ENCODE data around the gene QRICH2.
"Not testable (repeated sequence)": the region's sequence is repeated elsewhere in the genome, so short reads cannot be mapped to it uniquely, and the experiment has no call there.

QRICH2 gene

GRCh38 chr17:76270770-76271668 is 37.1 kb downstream of the QRICH2 start:
- no peak for DNase-seq (ENCODE audit: extremely low read depth, low read depth)
- no peak overlapping the region for H3K4me3 ChIP-seq (replicated peaks; ENCODE audit: low read depth, low read length)
- no peak for TF ChIP-seq CTCF (IDR thresholded peaks at IDR 0.05; ENCODE audit: low read depth, low read length, missing control alignments)

DNA sequence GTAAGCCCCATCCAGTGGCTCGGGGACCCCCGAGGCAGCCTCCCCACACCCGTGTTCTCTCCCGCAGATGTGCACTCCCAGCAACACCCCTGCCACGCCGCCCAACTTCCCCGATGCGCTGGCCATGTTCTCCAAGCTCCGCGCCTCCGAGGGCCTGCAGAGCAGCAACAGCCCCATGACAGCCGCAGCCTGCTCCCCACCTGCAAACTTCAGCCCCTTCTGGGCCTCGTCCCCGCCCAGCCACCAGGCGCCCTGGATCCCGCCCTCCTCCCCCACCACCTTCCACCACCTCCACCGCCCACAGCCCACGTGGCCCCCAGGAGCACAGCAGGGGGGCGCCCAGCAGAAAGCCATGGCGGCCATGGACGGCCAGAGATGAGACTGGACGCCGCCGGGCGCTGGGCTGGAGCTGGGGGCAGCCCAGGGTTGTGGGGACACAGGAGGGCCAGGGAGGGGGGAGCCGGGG is 37.9 kb downstream of the QRICH2 start:
- DNase-seq (ENCODE audit: extremely low read depth, low read depth) = no peak
- no peak for TF ChIP-seq CTCF (IDR thresholded peaks at IDR 0.05; ENCODE audit: low read depth, low read length, missing control alignments)
- H3K4me3 ChIP-seq (replicated peaks; ENCODE audit: low read depth, low read length) = no peak overlapping the region

DNA sequence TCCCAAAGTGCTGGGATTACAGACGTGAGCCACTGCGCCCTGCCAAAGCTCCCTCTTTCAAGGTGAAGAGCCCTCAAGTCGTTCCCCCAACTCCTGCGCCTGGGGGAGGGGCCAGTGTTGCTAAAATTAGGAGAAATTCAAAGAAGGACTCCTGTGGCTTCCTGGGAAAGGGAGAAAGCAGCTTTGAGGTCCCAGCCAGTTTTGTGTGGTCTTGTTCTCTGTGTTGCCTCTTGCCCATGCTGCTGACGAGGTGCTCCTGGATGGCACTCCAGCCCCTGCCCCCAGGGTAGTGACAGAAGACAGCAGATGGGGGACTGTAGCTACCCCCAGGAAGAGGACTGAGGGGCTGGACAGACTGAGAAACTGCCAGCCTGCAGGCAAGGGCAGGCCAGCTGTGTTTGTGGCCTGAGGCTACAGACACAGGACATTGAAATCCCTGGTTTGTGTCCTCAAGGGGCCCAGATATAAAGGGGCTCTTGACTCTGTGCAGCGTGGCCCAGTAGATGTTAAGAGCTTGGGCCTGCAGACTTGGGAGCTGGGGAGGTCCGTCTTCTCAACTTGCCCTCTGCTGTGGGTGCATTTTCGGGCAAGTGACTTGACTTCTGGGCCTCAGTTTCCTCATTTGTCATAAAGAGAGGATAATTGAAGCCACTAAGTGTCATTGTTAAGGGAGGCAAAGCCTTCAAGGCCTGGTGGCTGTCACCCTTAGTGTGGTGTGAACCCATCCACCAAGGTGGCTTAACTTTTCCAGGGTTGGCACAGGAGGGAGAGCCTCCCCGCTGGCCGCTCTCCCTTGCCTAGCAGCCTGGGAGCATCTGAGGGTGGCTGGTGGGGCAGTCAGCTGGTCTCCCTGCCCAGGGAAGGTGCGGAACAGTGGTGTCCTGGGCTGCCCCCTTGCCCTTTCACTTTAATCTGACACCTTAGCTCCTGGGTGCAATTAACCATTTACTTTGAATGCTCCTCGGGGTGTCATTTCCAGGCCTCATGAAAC is 38.8 kb downstream of the QRICH2 start:
- no peak for DNase-seq (ENCODE audit: extremely low read depth, low read depth)
- TF ChIP-seq CTCF (IDR thresholded peaks at IDR 0.05; ENCODE audit: low read depth, low read length, missing control alignments) = no peak
- no peak overlapping the region for H3K4me3 ChIP-seq (replicated peaks; ENCODE audit: low read depth, low read length)

- no peak for DNase-seq (ENCODE audit: extremely low read depth, low read depth)
- TF ChIP-seq CTCF (IDR thresholded peaks at IDR 0.05; ENCODE audit: low read depth, low read length, missing control alignments) = no peak
- H3K4me3 ChIP-seq (replicated peaks; ENCODE audit: low read depth, low read length) = 0 out of 2 replicates have a peak overlapping the region, but pooled peaks have one; percentile 0
These were observed 39.9 kb downstream of the QRICH2 start for GRCh38 chr17:76268015-76268749.

DNA sequence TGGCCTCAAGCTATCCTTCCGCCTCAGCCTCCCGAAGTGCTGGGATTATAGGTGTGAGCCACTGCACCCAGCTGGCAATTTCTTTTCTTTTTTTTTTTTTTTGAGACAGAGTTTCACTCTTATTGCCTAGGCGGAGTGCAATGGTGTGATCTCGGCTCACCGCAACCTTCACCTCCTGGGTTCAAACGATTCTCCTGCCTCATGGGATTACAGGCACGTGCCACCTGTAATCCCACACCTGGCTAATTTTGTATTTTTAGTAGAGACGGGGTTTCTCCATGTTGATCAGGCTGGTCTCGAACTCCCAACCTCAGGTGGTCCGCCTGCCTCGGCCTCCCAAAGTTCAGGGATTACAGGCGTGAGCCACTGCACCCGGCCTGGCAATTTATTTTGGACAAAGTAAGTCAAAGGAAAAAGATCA is 40.5 kb downstream of the QRICH2 start:
- H3K4me3 ChIP-seq (replicated peaks; ENCODE audit: low read depth, low read length) = peak overlapping the region; percentile 80; the same call in 1 of the 2 replicates
- not testable (repeated sequence) for DNase-seq (ENCODE audit: extremely low read depth, low read depth)

- no peak for DNase-seq (ENCODE audit: extremely low read depth, low read depth)
- peak overlapping the region; percentile 80 for H3K4me3 ChIP-seq (replicated peaks; ENCODE audit: low read depth, low read length)
- no peak for TF ChIP-seq CTCF (IDR thresholded peaks at IDR 0.05; ENCODE audit: low read depth, low read length, missing control alignments)
These were observed 41.0 kb downstream of the QRICH2 start for GRCh38 chr17:76267051-76267576.

Measured in HFF-Myc (cell line).